WTC11 (cell line): ENCODE results near the gene TLE5. TPM values are rescaled to one million over a fixed set of nuclear protein-coding genes. Genes with fewer than 3 reads are reported as not detected.

Experiments
- ATAC-seq: fragments of 200-7000 bp; cut with Tn5 transposase; 2 replicates; pipeline ENCODE4 v1.10.0; 2021; ENCODE audit warnings: mild to moderate bottlenecking, moderate library complexity
- CTCF ChIA-PET: fragments of 300-600 bp; sonication (Branson Sonifier 250); formaldehyde crosslinking; loops from one replicate; lab custom pipeline; 2021; ENCODE audit warnings: antibody characterized with exemption; lab: Charles Lee
- POLR2A ChIA-PET: fragments of 350-600 bp; sonication (Branson Sonifier 250); formaldehyde crosslinking; loops from one replicate; lab custom pipeline; 2021; ENCODE audit warnings: antibody characterized with exemption; lab: Charles Lee
- DNase-seq: peaks from one replicate; pipeline ENCODE4 v3.0.0; 2021; ENCODE audit warnings: low spot score
- H3K27ac Mint-ChIP-seq: 2 replicates; pipeline ENCODE4 v1.8.0; 2021; ENCODE audit warnings: mixed read lengths
- H3K27me3 Mint-ChIP-seq: 2 replicates; pipeline ENCODE4 v1.8.0; 2021; ENCODE audit warnings: low read depth, mild to moderate bottlenecking, moderate library complexity, mixed read lengths
- H3K36me3 Mint-ChIP-seq: 2 replicates; pipeline ENCODE4 v1.8.0; 2021; ENCODE audit warnings: mixed read lengths
- H3K4me1 Mint-ChIP-seq: 2 replicates; pipeline ENCODE4 v1.8.0; 2022; ENCODE audit warnings: mixed read lengths
- H3K4me3 Mint-ChIP-seq: 2 replicates; pipeline ENCODE4 v1.8.0; 2021; ENCODE audit warnings: mild to moderate bottlenecking, moderate library complexity, mixed read lengths
- H3K9me3 Mint-ChIP-seq: 2 replicates; pipeline ENCODE4 v1.8.0; 2021; ENCODE audit warnings: mixed read lengths
- ATF1 ChIP-seq: sonication (generic); formaldehyde crosslinking; IDR thresholded peaks from 2 replicates; pipeline ENCODE4 v1.8.1; 2023; ENCODE audit warnings: mild to moderate bottlenecking, moderate library complexity, missing genetic modification reagents
- CBFB ChIP-seq: sonication (generic); formaldehyde crosslinking; IDR thresholded peaks from 2 replicates; pipeline ENCODE4 v1.8.1; 2022; ENCODE audit warnings: mild to moderate bottlenecking, low read depth, missing genetic modification reagents
- ESRRA ChIP-seq: sonication (generic); formaldehyde crosslinking; IDR thresholded peaks from 2 replicates; pipeline ENCODE4 v1.8.1; 2022; ENCODE audit warnings: mild to moderate bottlenecking, missing genetic modification reagents, borderline replicate concordance
- FOXP1 ChIP-seq: sonication (generic); formaldehyde crosslinking; IDR thresholded peaks from 2 replicates; pipeline ENCODE4 v1.8.0; 2022; ENCODE audit warnings: missing genetic modification reagents, mild to moderate bottlenecking, moderate library complexity, borderline replicate concordance
- HMGA2 ChIP-seq: fragments of 250-450 bp; sonication (Bioruptor Pico); IDR thresholded peaks from 2 replicates; pipeline ENCODE4 v1.4.0; 2021; ENCODE audit warnings: mild to moderate bottlenecking, moderate library complexity
- MLX ChIP-seq: sonication (generic); formaldehyde crosslinking; IDR thresholded peaks from 2 replicates; pipeline ENCODE4 v1.8.1; 2023; ENCODE audit warnings: mild to moderate bottlenecking, missing genetic modification reagents, moderate library complexity
- MXD4 ChIP-seq: fragments of 250-450 bp; sonication (Bioruptor Pico); IDR thresholded peaks from 2 replicates; pipeline ENCODE4 v1.8.0; 2021; ENCODE audit warnings: mild to moderate bottlenecking, moderate library complexity, borderline replicate concordance
- PREB ChIP-seq: sonication (generic); formaldehyde crosslinking; IDR thresholded peaks from 2 replicates; pipeline ENCODE4 v1.8.1; 2022; ENCODE audit warnings: mild to moderate bottlenecking, missing genetic modification reagents, moderate library complexity, borderline replicate concordance
- STAT6 ChIP-seq: sonication (generic); formaldehyde crosslinking; conservative IDR thresholded peaks from 2 replicates; pipeline ENCODE4 v1.8.1; 2023; ENCODE audit warnings: mild to moderate bottlenecking, low read depth, missing genetic modification reagents, moderate library complexity
- TCF7 ChIP-seq: sonication (generic); formaldehyde crosslinking; IDR thresholded peaks from 2 replicates; pipeline ENCODE4 v1.8.0; 2022; ENCODE audit warnings: mild to moderate bottlenecking, low read depth, missing genetic modification reagents, moderate library complexity
- USF1 ChIP-seq: sonication (generic); formaldehyde crosslinking; IDR thresholded peaks from 2 replicates; pipeline ENCODE4 v1.8.0; 2022; ENCODE audit warnings: mild to moderate bottlenecking, missing genetic modification reagents
- USF2 ChIP-seq: sonication (generic); formaldehyde crosslinking; IDR thresholded peaks from 2 replicates; pipeline ENCODE4 v1.8.1; 2023; ENCODE audit warnings: mild to moderate bottlenecking, missing genetic modification reagents, moderate library complexity
- ZNF121 ChIP-seq: sonication (generic); formaldehyde crosslinking; IDR thresholded peaks from 2 replicates; pipeline ENCODE4 v1.8.0; 2023; ENCODE audit warnings: missing genetic modification reagents
- ZNF671 ChIP-seq: fragments of 250-450 bp; sonication (Bioruptor Pico); IDR thresholded peaks from 2 replicates; pipeline ENCODE4 v1.8.0; 2021; ENCODE audit warnings: mild to moderate bottlenecking
- total RNA-seq: library from RNA; stranded (reverse); gene quantifications from 3 replicates; pipeline ENCODE4 v1.2.3, GENCODE V29; 2021
- TF ChIP-seq, protein P1 (sequence below): sonication (generic); formaldehyde crosslinking; IDR thresholded peaks from 2 replicates; pipeline ENCODE4 v1.8.0; 2022; ENCODE audit warnings: mild to moderate bottlenecking, missing genetic modification reagents

TLE5 gene
- total RNA-seq, 1 experiment from 2014 or later: 246 TPM

DNA sequence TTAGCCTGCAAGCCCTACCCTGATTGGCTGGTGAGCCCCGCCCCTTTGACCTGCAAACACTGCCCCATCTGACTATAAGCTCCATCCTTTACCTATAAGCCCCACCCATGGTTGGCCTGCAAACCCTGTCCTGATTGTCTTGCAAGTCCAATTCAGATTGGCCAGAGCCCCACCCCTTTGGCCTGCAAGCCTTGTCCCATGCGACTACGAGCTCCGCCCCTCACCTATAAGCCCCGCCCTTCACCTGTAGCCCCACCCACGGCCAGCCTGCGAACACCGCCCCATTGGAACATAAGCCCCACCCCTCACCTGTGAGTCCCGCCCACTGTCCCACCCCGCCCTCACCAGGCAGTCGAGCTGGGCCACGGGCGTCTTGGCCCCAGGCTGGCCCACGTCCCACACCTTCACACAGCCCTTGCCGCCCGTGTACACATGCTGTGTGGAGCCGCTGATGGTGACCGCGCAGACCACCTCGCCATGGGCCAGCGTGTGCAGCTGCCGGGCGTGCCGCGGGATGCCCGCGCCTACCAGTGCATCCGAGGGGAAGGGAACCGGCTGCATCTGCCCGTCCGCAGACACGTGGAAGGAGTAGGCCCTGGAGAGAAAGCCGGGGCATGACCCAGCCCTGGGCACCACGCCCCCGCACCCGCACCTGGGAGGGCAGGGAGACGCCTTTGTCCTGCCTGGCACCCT lies 56.1 kb downstream of the TLE5 start:
- CTCF ChIA-PET: interaction anchor here (0.5 to 2.0 kb wide), 12 partner anchors 19 to 194 kb away, joined by 3 to 12 read pairs (median 4); no protein-coding TSS in a partner anchor
- peak; percentile 95 for ATAC-seq
- POLR2A ChIA-PET: interaction anchor here (0.7 kb wide), 1 partner anchor 19 kb away, joined by 5 read pairs; no protein-coding TSS in a partner anchor
- no peaks in the 10 kb centered on the region for H3K27me3 Mint-ChIP-seq
- peak; percentile 96 for DNase-seq
- H3K9me3 Mint-ChIP-seq: no peaks in the 10 kb centered on the region
- no peaks in the 10 kb centered on the region for H3K4me1 Mint-ChIP-seq
- peak; percentile 58; the same call in 1 of the 2 replicates for TF ChIP-seq USF1 (CRISPR knock-in tag)
- peak; percentile 96 for TF ChIP-seq ZNF121 (CRISPR knock-in tag)
- no peak for TF ChIP-seq PREB (CRISPR knock-in tag)
- no peak for TF ChIP-seq ESRRA (CRISPR knock-in tag)
- no peak for TF ChIP-seq ZNF671 (CRISPR knock-in tag)
- TF ChIP-seq TCF7 (CRISPR knock-in tag): no peak
- TF ChIP-seq, protein P1, sequence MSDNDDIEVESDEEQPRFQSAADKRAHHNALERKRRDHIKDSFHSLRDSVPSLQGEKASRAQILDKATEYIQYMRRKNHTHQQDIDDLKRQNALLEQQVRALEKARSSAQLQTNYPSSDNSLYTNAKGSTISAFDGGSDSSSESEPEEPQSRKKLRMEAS: no peak
- no peak for TF ChIP-seq CBFB (CRISPR knock-in tag)
- TF ChIP-seq USF2 (CRISPR knock-in tag): peak; percentile 72
- no peak for TF ChIP-seq ATF1 (CRISPR knock-in tag)
- peaks cover 2% of the 10 kb centered on the region; the same call in 1 of the 2 replicates for H3K36me3 Mint-ChIP-seq
- no peak overlapping the region for H3K4me3 Mint-ChIP-seq
- no peak overlapping the region for H3K27ac Mint-ChIP-seq

DNA sequence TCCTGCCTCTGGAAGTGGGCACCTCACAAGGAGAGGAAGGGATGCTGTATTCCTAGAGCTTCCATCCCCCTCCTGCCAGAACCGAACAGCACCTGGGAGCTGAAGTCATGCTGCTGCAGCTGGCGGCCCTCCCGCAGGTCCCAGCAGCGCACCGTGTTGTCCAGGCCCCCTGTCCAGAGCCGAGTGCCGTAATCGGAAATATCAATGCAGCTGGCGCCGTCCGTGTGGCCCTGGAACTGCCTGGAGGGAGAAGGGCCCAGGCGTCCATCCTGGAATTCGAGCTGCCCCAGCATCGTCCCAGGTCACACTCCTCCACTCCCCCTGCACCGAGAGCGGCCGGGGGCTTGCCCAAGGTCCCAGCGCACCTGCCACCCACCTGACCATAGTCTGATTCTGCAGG lies 57.0 kb downstream of the TLE5 start:
- ChIA-PET CTCF (interaction anchor here (0.6 to 2.0 kb wide), 9 partner anchors 20 to 125 kb away, joined by 3 to 12 read pairs (median 5); no protein-coding TSS in a partner anchor), POLR2A (interaction anchor here (0.7 kb wide), 1 partner anchor 18 kb away, joined by 3 read pairs; no protein-coding TSS in a partner anchor)
- TF ChIP-seq TCF7 (CRISPR knock-in tag) (0 out of 2 replicates have a peak, but pooled peaks have one; percentile 34), HMGA2 (CRISPR knock-in tag) (no peak), MLX (CRISPR knock-in tag) (no peak), STAT6 (CRISPR knock-in tag) (no peak), MXD4 (no peak), FOXP1 (CRISPR knock-in tag) (no peak)
- TF ChIP-seq, all 79 proteins: peak for 1
- H3K27me3 Mint-ChIP-seq: no peaks in the 10 kb centered on the region
- ATAC-seq (no peak), DNase-seq (no peak)
- H3K4me3 Mint-ChIP-seq: no peak overlapping the region
- no peaks in the 10 kb centered on the region for H3K4me1 Mint-ChIP-seq
- H3K27ac Mint-ChIP-seq: no peak overlapping the region
- no peaks in the 10 kb centered on the region for H3K9me3 Mint-ChIP-seq
- H3K36me3 Mint-ChIP-seq: peaks cover 2% of the 10 kb centered on the region; the same call in 1 of the 2 replicates
